Progenitor cell of endocrine pancreas (in vitro differentiated cells): ENCODE measurements around the gene INMT. TPM values are rescaled to one million over a fixed set of nuclear protein-coding genes. Genes with fewer than 3 reads are reported as not detected.

ENCODE experiments used
- DNase-seq: peaks from one replicate; pipeline ENCODE4 v3.0.0; 2021; ENCODE audit warnings: low spot score; ENCODE audit not compliant: unreplicated experiment
- H3K27ac Mint-ChIP-seq: 2 replicates; pipeline ENCODE4 v1.8.0; 2021; ENCODE audit warnings: mild to moderate bottlenecking, moderate library complexity, mixed read lengths
- H3K27me3 Mint-ChIP-seq: 2 replicates; pipeline ENCODE4 v1.8.0; 2021; ENCODE audit warnings: mixed read lengths
- H3K36me3 Mint-ChIP-seq: 2 replicates; pipeline ENCODE4 v1.8.0; 2022; ENCODE audit warnings: mixed read lengths; ENCODE audit not compliant: insufficient read depth
- H3K4me1 Mint-ChIP-seq: 2 replicates; pipeline ENCODE4 v1.8.0; 2021; ENCODE audit warnings: low read depth, mixed read lengths
- H3K4me3 Mint-ChIP-seq: 2 replicates; pipeline ENCODE4 v1.8.0; 2021; ENCODE audit warnings: low read depth, mild to moderate bottlenecking, moderate library complexity, mixed read lengths
- H3K9me3 Mint-ChIP-seq: 2 replicates; pipeline ENCODE4 v1.8.0; 2021; ENCODE audit warnings: low read depth, mixed read lengths
- total RNA-seq: library from RNA; stranded (reverse); gene quantifications from 2 replicates; pipeline ENCODE4 v1.2.1, GENCODE V29; 2021
- TF ChIP-seq, protein P1 (sequence below): fragments of 200-600 bp; sonication (generic); IDR thresholded peaks from one replicate; pipeline ENCODE4 v1.5.0; 2021; ENCODE audit warnings: antibody characterized with exemption, mild to moderate bottlenecking; ENCODE audit not compliant: unreplicated experiment

Gene INMT
- total RNA-seq, 1 donor from 2014 or later = 2.9 TPM

DNA sequence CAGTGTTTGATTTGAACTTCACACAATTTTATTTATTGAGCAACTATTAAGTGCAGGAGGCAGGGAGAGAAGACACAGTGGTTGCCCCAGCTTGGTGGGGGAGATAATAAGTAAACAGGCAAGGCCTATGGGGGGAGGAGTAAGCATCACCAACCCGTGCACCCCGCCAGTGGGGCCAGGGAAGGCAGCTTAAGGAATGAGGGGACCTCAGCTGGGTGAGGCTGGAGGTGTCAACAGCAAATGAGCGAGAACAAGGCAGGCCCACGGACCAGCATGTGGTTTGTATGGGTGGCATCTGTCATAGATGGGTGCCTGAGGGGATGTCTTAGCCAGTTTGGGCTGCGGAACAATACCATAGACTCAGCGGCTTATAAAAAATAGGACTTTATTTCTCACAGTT lies 45.6 kb upstream of the INMT start:
- no peak overlapping the region for H3K4me3 Mint-ChIP-seq
- TF ChIP-seq, protein P1, sequence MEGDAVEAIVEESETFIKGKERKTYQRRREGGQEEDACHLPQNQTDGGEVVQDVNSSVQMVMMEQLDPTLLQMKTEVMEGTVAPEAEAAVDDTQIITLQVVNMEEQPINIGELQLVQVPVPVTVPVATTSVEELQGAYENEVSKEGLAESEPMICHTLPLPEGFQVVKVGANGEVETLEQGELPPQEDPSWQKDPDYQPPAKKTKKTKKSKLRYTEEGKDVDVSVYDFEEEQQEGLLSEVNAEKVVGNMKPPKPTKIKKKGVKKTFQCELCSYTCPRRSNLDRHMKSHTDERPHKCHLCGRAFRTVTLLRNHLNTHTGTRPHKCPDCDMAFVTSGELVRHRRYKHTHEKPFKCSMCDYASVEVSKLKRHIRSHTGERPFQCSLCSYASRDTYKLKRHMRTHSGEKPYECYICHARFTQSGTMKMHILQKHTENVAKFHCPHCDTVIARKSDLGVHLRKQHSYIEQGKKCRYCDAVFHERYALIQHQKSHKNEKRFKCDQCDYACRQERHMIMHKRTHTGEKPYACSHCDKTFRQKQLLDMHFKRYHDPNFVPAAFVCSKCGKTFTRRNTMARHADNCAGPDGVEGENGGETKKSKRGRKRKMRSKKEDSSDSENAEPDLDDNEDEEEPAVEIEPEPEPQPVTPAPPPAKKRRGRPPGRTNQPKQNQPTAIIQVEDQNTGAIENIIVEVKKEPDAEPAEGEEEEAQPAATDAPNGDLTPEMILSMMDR = no peak
- DNase-seq = no peak
- H3K36me3 Mint-ChIP-seq = no peaks in the 10 kb centered on the region
- H3K27me3 Mint-ChIP-seq = peaks cover 3% of the 10 kb centered on the region
- H3K27ac Mint-ChIP-seq = no peak overlapping the region
- H3K9me3 Mint-ChIP-seq = no peaks in the 10 kb centered on the region
- peaks cover 2% of the 10 kb centered on the region for H3K4me1 Mint-ChIP-seq

DNA sequence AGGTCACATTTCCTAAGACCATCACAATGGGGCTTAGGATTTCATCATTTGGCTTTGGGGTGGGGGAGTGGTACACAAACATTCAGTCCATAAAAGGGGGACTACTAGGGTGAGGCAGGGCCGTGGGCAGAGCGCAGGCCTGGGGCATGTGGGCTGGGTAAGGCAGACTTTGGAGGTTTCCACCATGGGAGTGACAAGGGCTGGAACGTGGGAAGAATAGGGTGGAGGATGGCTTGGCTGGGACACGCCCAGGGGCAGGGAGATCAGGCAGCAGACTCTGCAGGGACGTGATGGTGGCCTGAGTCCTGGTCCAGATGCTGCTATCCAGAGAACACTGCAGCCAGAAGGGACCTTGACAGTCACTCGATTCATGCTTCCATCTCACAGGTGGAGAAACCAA lies 45.0 kb upstream of the INMT start:
- Mint-ChIP-seq H3K36me3 (no peaks in the 10 kb centered on the region), H3K9me3 (no peaks in the 10 kb centered on the region), H3K27me3 (peaks cover 3% of the 10 kb centered on the region), H3K4me1 (peaks cover 1% of the 10 kb centered on the region), H3K27ac (no peak overlapping the region), H3K4me3 (no peak overlapping the region)
- TF ChIP-seq, protein P1 = no peak
- DNase-seq = no peak

DNA sequence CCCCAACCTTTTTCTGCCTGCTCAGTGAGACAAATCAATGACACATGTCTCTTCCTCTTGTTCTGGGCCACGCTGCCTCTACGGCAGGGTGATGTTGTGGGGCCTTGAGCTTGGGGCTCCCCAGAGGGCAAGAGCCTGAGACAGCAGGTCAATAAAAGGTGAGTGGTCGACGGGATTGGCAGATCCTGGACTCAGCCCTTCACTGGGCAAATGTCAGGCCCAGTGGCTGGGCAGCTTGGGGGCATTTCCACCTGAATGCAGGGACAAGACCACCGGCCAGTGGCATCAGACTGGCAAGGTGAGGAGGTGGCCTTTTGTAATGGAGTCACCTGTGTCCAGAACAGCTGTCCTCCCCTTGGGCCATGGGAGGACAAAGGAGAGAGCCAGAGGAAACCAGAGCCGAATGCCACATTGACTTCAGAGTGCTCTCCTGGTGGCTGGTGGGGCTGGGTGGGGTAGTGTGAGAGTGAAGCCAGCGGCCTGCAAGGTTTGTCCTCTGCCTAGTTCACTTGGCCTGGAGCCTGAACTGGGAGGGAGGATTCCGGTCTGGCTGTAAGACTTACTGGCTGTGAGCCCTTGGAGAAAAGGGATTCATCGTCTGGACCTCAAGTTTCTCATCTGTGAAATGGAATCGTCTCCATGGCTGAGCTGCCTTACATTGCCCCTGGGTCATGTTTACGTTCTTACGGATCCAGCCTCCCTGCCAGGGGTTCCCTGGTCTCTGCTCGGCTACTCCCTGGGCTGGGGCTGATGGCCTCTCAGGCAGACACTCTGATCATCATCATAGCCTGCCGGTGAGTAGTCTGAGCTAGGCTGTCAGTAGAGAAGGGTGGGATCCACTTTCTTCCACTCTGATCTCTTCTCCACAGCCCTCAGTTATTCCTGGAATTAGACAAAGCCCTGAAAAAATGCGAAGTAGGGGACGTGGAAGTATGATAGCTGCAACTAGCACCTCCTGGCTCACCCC lies 44.3 kb upstream of the INMT start:
- peak overlapping the region; percentile 33 for H3K27ac Mint-ChIP-seq
- H3K4me1 Mint-ChIP-seq = peaks cover 1% of the 10 kb centered on the region

DNA sequence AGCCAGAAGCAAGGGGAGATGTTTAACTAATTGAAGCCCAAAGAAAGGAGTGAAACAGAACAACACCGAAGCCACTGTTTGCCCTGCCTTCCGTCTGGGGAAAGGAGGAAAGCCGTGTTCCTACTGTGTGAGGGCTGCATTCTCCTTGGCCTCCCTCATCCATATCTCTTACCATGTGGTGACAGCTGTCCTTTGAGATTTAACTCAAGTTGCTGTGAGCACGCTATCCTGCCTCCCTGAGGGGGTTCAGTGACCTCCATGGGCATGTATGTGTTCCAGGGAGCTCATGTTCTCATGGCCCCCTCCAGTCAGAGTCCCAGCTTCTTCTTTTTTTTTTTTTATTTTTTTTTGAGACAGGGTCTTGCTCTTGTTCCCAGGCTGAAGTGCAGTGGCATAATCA lies 43.5 kb upstream of the INMT start:
- Mint-ChIP-seq H3K27ac (no peak overlapping the region), H3K36me3 (no peaks in the 10 kb centered on the region), H3K4me3 (no peak overlapping the region), H3K4me1 (peaks cover 1% of the 10 kb centered on the region), H3K9me3 (no peaks in the 10 kb centered on the region), H3K27me3 (no peaks in the 10 kb centered on the region)
- TF ChIP-seq, protein P1 = no peak
- no peak for DNase-seq

More for the DNA sequence above, 44.3 kb upstream of the INMT start:
- no peak for DNase-seq
- H3K4me3 Mint-ChIP-seq = no peak overlapping the region
- TF ChIP-seq, protein P1 = no peak
- peaks cover 3% of the 10 kb centered on the region for H3K27me3 Mint-ChIP-seq
- H3K36me3 Mint-ChIP-seq = no peaks in the 10 kb centered on the region
- H3K9me3 Mint-ChIP-seq = no peaks in the 10 kb centered on the region

DNA sequence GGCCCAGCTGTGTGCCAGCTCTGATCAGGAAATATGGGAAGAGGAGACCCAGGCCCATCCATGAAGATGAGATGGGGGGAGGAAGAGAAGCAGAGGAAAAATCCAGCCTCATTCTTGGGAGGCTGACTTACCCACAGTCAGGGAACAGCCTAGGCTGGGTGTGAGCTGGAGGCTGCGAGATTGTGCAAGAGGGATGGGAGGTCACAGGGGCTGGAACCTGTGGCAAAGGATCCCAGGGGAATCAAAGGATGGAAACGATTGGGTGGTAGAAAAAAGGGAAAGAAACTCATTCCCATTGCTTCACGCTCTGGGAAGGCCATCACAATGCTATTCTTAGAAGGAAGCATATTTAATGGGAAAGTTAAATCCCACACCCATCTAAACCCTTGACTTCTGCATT lies 43.0 kb upstream of the INMT start:
- H3K27me3 Mint-ChIP-seq = no peaks in the 10 kb centered on the region
- no peaks in the 10 kb centered on the region for H3K9me3 Mint-ChIP-seq
- peaks cover 1% of the 10 kb centered on the region for H3K4me1 Mint-ChIP-seq
- no peaks in the 10 kb centered on the region for H3K36me3 Mint-ChIP-seq
- H3K4me3 Mint-ChIP-seq = no peak overlapping the region
- H3K27ac Mint-ChIP-seq = no peak overlapping the region
- DNase-seq = no peak
- TF ChIP-seq, protein P1 = no peak
